Adrenal gland (tissue), 5 donors: ENCODE results near the gene DSN1.

ENCODE experiments used
- CTCF ChIP-seq, 6 experiments: fragments of 450-650 bp in 4 of 6; fragments of 200-600 bp in 2 of 6; sonication (generic) in 1 of 6; IDR thresholded peaks; 1 replicate in 5 of 6; 2 replicates in 1 of 6; pipeline versions ENCODE4 v1.5.1 to v1.8.0; 2016 to 2021; ENCODE audit warnings: antibody characterized with exemption in 6 of 6, mild to moderate bottlenecking in 2 of 6, moderate library complexity in 1 of 6
- POLR2A ChIP-seq, 2 donors: fragments of 450-650 bp; IDR thresholded peaks; one replicate each; pipeline ENCODE4 v1.6.1; 2017; ENCODE audit warnings: antibody characterized with exemption in 2 of 2, mild to moderate bottlenecking in 2 of 2, moderate library complexity in 1 of 2
- donor health status: DM: no; HTN: no; CAD: no.

GRCh38 chr20:36752582-36752981, 21.0 kb downstream of the DSN1 start:
- TF ChIP-seq CTCF (IDR thresholded peaks at IDR 0.05) (no peak), POLR2A (IDR thresholded peaks at IDR 0.05) (no peak)
